HepG2 (cell line): ENCODE data around the gene CDCP2. TPM values are rescaled to one million over a fixed set of nuclear protein-coding genes. Genes with fewer than 3 reads are reported as not detected.

Experiments used
- ATAC-seq: fragments of 200-7000 bp; cut with Tn5 transposase; 3 replicates; pipeline ENCODE4 v1.9.1; 2020; ENCODE audit warnings: mild to moderate bottlenecking, moderate library complexity
- BruUV-seq: library from RNA; stranded (reverse); fragments of 400-500 nt; replicated peaks from 2 replicates; lab custom pipeline; 2021; lab: Mats Ljungman, UMichigan
- CTCF ChIA-PET: fragments of 300-600 bp; formaldehyde crosslinking; extraction: SDS; loops from one replicate; lab custom pipeline; 2021; ENCODE audit warnings: low total read pairs, inconsistent platforms, low intra/inter-chr PET ratio; lab: Yijun Ruan, JAX
- POLR2A ChIA-PET: fragments of 350-600 bp; sonication (Branson Sonifier 250); formaldehyde crosslinking; loops from one replicate; lab custom pipeline; 2020; ENCODE audit warnings: antibody characterized with exemption, inconsistent platforms; lab: Yijun Ruan, JAX
- DNase-seq: peaks from one replicate; pipeline ENCODE4 v3.0.0-alpha.2; 2015; ENCODE audit warnings: low spot score
- FAIRE-seq: peaks from 3 replicates; lab custom pipeline; 2011; peaks lifted over from hg19 to GRCh38; lab: Jason Lieb, UNC
- H2AFZ ChIP-seq: one replicate; pipeline ENCODE4 v1.6.1; 2011; ENCODE audit warnings: low read length, inconsistent platforms
- H3K27ac ChIP-seq: fragments of 300-600 bp; 3 replicates; pipeline ENCODE4 v1.8.0; 2011; ENCODE audit warnings: mixed run types, mild to moderate bottlenecking, mixed read lengths, low read length, inconsistent platforms; ENCODE audit not compliant: insufficient read depth; ENCODE audit errors: extremely low read length
- H3K27me3 ChIP-seq, 2 experiments: fragments of 200-600 bp in 1 of 2; 2 replicates in 1 of 2; 3 replicates in 1 of 2; pipeline versions ENCODE4 v1.6.0 to v1.8.0; 2011; ENCODE audit warnings: low read length in 2 of 2, mild to moderate bottlenecking in 2 of 2, moderate library complexity in 2 of 2, inconsistent platforms in 1 of 2; ENCODE audit not compliant: insufficient read depth in 2 of 2, control insufficient read depth in 1 of 2
- H3K36me3 ChIP-seq, 2 experiments: fragments of 200-600 bp in 1 of 2; replicated peaks in 1 of 2; 2 replicates in 1 of 2; 3 replicates in 1 of 2; pipeline versions ENCODE4 v1.5.1 to v1.8.0; 2011; ENCODE audit warnings: low read length in 2 of 2, inconsistent platforms in 1 of 2; ENCODE audit not compliant: insufficient read depth in 2 of 2, control insufficient read depth in 1 of 2
- H3K4me1 ChIP-seq: 2 replicates; pipeline ENCODE4 v1.5.1; 2012; ENCODE audit warnings: low read length, inconsistent platforms; ENCODE audit not compliant: insufficient read depth
- H3K4me2 ChIP-seq: 2 replicates; pipeline ENCODE4 v1.6.0; 2011; ENCODE audit warnings: low read depth, low read length, inconsistent platforms
- H3K4me3 ChIP-seq, 3 experiments: fragments of 200-600 bp in 1 of 3; sonication (generic), shearing (Covaris generic) in 1 of 3; replicated peaks in 1 of 3; 2 replicates each; pipeline ENCODE4 v1.5.1; 2011 to 2016; ENCODE audit warnings: low read length in 3 of 3, inconsistent platforms in 2 of 3, low read depth in 2 of 3, mild to moderate bottlenecking in 2 of 3, control low read depth in 1 of 3, mixed read lengths in 1 of 3; ENCODE audit not compliant: insufficient read depth in 1 of 3
- H3K79me2 ChIP-seq: one replicate; pipeline ENCODE4 v1.6.1; 2011; ENCODE audit warnings: low read length, inconsistent platforms; ENCODE audit not compliant: insufficient read depth
- H3K9ac ChIP-seq: 2 replicates; pipeline ENCODE4 v1.6.0; 2011; ENCODE audit warnings: mild to moderate bottlenecking, low read depth, low read length, inconsistent platforms; ENCODE audit not compliant: insufficient read depth
- H3K9me3 ChIP-seq: 2 replicates; pipeline ENCODE4 v1.5.1; 2012; ENCODE audit warnings: mild to moderate bottlenecking, low read length
- H4K20me1 ChIP-seq: 2 replicates; pipeline ENCODE4 v1.6.0; 2011; ENCODE audit warnings: inconsistent platforms, mild to moderate bottlenecking, low read length, moderate library complexity; ENCODE audit not compliant: insufficient read depth
- CTCF ChIP-seq: sonication (generic); formaldehyde crosslinking; IDR thresholded peaks from 2 replicates; pipeline ENCODE4 v1.5.0; 2020; ENCODE audit warnings: mild to moderate bottlenecking, missing genetic modification reagents, moderate library complexity
- GMEB1 ChIP-seq: sonication (generic); formaldehyde crosslinking; IDR thresholded peaks from 2 replicates; pipeline ENCODE4 v1.5.1; 2020; ENCODE audit warnings: missing genetic modification reagents, mild to moderate bottlenecking, borderline replicate concordance
- STAG1 ChIP-seq: sonication (generic); formaldehyde crosslinking; IDR thresholded peaks from 2 replicates; pipeline ENCODE4 v1.4.0; 2020; ENCODE audit warnings: missing genetic modification reagents
- TFE3 ChIP-seq: IDR thresholded peaks from 2 replicates; pipeline ENCODE4 v1.6.1; 2016
- ZNF256 ChIP-seq: sonication (generic); formaldehyde crosslinking; conservative IDR thresholded peaks from 2 replicates; pipeline ENCODE4 v1.4.0; 2020; ENCODE audit warnings: missing genetic modification reagents
- WGBS: methylation state at CpG from one replicate; pipeline ENCODE4 v1.1.6; 2017; ENCODE audit warnings: low lambda C conversion rate; 5-methylcytosine and 5-hydroxymethylcytosine counted together
- in situ Hi-C: cut with HindIII; loops from 2 replicates; pipeline ENCODE4 v1.10.0; 2017; ENCODE audit warnings: low pct_unique_long_range_greater_than_20kb; ENCODE audit not compliant: extremely low pct_ligation_motif_present
- intact Hi-C: fragments of 100-400 bp; cut with micrococcal nuclease; formaldehyde crosslinking; loops from one replicate; pipeline ENCODE4 v1.10.0; 2022; ENCODE audit not compliant: unreplicated experiment
- polyA plus RNA-seq, 8 experiments: library from polyadenylated mRNA; depleted of rRNA in 3 of 8; stranded (reverse) in 7 of 8; unstranded in 1 of 8; fragments of >200 nt; fragmentation: Illumina TruSeq in 4 of 8; extraction: Trizol in 4 of 8; gene quantifications; 2 replicates each; pipeline versions ENCODE4 v1.2.1 to v1.2.3, GENCODE V29; 2011 to 2016; ENCODE audit warnings: low read depth in 4 of 8, missing spikeins in 1 of 8, mixed read lengths in 1 of 8; ENCODE audit not compliant: insufficient read depth in 1 of 8
- total RNA-seq, 5 experiments: library from RNA; depleted of rRNA; stranded (reverse); fragments of >200 nt; fragmentation: Illumina TruSeq; extraction: Trizol; gene quantifications; 2 replicates each; pipeline ENCODE4 v1.2.3, GENCODE V29; 2016; ENCODE audit warnings: low read depth in 1 of 5

The CDCP2 gene
- total and polyA plus RNA-seq, 2 of the 13 experiments (the other 11 are each of a cell fraction or from before 2014, with no cell fraction given), result not detected

- intact Hi-C loops, result no loop called here
- H3K9me3 ChIP-seq, result no peaks in the 10 kb centered on the region
- in situ Hi-C loops, result no loop called here
- WGBS, result 40% methylated on average over 2 of the region's 2 CpGs
- H3K36me3 ChIP-seq, result no peaks in the 10 kb centered on the region
- no peak for DNase-seq
- H2AFZ ChIP-seq, result no peak overlapping the region
- no peaks in the 10 kb centered on the region for H4K20me1 ChIP-seq
- H3K4me1 ChIP-seq, result peaks cover 8% of the 10 kb centered on the region; the same call in 1 of the 2 replicates
- no peaks in the 10 kb centered on the region for H3K79me2 ChIP-seq
- TF ChIP-seq ZNF256 (CRISPR knock-in tag), result no peak
- no peak for TF ChIP-seq GMEB1 (CRISPR knock-in tag)
- peak; percentile 46 for TF ChIP-seq STAG1 (CRISPR knock-in tag)
- TF ChIP-seq TFE3 (CRISPR knock-in tag), result no peak
- peak; percentile 18; the same call in 1 of the 2 replicates for TF ChIP-seq CTCF (CRISPR knock-in tag)
- TF ChIP-seq, all 625 proteins: peak for 2
- no peak overlapping the region for H3K4me3 ChIP-seq
- ATAC-seq, result 0 out of 3 replicates have a peak, but pooled peaks have one; percentile 45
- H3K9ac ChIP-seq, result no peak overlapping the region
- H3K4me2 ChIP-seq, result no peak overlapping the region
- no peaks in the 10 kb centered on the region; a peak in 1 of 5 replicates for H3K27me3 ChIP-seq
- BruUV-seq, result no TSS peak
- POLR2A ChIA-PET, result no interaction called here
- CTCF ChIA-PET, result no interaction called here
- FAIRE-seq, result no peak
- H3K27ac ChIP-seq, result no peak overlapping the region
These were observed 45.7 kb downstream of the CDCP2 start for GRCh38 chr1:54107131-54107530.
